GM18909 (cell line): Measurements from ENCODE around the gene WASHC4.

ENCODE experiments used
- ATAC-seq: cut with Tn5 transposase; IDR thresholded peaks from one replicate; pipeline ENCODE4 v1.9.1; 2021; ENCODE audit warnings: mild to moderate bottlenecking; ENCODE audit not compliant: unreplicated experiment, poor library complexity

WASHC4 gene, protein sequence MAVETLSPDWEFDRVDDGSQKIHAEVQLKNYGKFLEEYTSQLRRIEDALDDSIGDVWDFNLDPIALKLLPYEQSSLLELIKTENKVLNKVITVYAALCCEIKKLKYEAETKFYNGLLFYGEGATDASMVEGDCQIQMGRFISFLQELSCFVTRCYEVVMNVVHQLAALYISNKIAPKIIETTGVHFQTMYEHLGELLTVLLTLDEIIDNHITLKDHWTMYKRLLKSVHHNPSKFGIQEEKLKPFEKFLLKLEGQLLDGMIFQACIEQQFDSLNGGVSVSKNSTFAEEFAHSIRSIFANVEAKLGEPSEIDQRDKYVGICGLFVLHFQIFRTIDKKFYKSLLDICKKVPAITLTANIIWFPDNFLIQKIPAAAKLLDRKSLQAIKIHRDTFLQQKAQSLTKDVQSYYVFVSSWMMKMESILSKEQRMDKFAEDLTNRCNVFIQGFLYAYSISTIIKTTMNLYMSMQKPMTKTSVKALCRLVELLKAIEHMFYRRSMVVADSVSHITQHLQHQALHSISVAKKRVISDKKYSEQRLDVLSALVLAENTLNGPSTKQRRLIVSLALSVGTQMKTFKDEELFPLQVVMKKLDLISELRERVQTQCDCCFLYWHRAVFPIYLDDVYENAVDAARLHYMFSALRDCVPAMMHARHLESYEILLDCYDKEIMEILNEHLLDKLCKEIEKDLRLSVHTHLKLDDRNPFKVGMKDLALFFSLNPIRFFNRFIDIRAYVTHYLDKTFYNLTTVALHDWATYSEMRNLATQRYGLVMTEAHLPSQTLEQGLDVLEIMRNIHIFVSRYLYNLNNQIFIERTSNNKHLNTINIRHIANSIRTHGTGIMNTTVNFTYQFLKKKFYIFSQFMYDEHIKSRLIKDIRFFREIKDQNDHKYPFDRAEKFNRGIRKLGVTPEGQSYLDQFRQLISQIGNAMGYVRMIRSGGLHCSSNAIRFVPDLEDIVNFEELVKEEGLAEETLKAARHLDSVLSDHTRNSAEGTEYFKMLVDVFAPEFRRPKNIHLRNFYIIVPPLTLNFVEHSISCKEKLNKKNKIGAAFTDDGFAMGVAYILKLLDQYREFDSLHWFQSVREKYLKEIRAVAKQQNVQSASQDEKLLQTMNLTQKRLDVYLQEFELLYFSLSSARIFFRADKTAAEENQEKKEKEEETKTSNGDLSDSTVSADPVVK

DNA sequence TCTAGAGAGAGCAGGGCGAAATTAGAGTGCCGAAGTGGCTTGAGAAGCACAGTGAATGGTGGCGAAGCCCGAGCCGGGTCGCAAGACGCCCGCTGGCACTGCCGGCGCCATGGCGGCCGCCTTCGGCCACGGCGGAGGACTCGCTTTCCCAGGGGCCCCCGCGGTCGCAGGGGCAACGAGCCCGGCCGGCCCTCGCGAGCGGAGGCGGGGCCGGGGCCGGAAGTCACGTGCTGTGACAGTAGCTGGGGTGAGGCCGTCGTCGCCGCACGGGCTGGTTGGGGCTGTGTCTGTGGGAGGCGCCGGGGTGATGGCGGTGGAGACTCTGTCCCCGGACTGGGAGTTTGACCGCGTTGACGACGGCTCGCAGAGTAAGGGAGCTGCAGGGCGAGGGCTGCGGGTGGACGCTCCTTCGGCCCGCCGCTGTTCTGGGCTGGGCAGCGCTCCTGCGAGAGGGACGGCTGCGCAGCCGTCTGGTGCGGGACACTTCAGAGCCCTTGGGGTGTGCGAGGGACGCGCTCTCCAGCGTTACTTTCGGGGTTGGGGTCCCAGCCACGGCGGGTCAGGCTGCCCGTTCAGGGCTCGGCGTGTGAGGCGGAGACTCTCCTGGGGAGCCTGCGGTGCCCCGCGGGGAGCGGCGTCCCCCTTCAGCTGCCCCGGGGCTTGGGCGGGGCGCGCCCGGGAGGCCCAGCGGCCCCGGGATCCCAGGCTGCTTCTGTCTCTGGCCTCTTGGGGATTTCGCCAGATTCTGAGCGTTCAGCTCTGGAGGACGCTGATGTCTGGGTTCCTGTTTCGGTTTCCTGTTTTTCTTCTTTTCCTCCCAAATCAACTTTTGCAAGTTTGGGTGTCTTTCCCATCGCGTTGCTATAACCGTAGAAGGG lies at the start of gene WASHC4:
Gene WASHC4, plus strand, starts transcription at position 238 of the 878 bp plus-strand sequence. Its CDS starts 70 bp downstream, at position 308.
- ATAC-seq: peak; percentile 89

- ATAC-seq: no peak
Measured at GRCh38 chr12:105060715-105061378, 46.7 kb upstream of the WASHC4 start.

GRCh38 chr12:105064564-105065178 lies 42.9 kb upstream of the WASHC4 start:
- ATAC-seq: no peak

GRCh38 chr12:105067511-105068031 lies 40.0 kb upstream of the WASHC4 start:
- no peak for ATAC-seq

- no peak for ATAC-seq
Measured at GRCh38 chr12:105069936-105070702, 37.4 kb upstream of the WASHC4 start.

DNA sequence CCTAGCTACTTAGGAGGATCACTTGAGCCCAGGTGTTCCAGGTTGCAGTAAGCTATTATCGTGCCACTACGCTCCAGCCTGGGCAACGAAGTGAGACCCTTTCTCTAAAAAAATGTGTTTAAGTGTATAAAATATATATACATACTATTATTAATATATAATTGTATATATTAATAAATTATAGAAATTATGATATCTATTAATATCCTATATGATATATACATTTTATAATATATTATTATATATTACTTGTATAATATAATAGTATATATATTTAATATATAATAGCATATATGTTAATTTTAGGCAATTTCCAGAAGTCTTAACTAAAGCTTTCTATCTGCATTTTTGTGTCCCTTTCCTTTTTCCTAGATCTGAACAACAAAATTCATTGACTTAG lies 35.5 kb upstream of the WASHC4 start:
- ATAC-seq: no peak

DNA sequence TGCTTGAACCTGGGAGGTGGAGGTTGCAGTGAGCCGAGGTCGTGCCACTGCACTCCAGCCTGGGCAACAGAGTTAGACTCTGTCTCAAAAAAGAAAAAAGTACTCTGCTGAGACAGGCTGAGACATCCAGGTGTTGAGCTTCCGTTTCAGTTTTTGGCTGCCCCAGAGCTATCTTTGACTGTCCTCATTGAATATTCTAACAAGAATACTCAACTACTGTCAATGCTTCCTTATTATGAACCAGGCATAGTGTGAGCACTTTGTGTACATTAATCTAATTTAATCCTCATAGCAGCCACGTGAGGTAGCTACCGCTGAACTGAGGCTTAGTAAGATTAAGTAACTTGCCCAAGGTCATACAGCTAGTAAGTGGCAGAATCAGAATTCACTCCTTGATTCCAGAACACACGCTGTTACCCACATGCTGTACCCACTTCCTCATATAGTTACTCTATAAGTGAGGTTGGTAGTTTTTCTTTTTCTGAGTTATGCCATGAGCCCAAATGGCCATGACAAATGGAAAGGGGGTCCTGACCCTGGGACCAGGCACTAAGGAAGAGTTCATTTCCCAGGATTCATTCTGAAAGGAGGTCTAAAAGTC lies 34.5 kb upstream of the WASHC4 start:
- no peak for ATAC-seq

- ATAC-seq: no peak
Measured at GRCh38 chr12:105076098-105076497, 31.4 kb upstream of the WASHC4 start.

- ATAC-seq: no peak
Measured at GRCh38 chr12:105076913-105077312, 30.6 kb upstream of the WASHC4 start.

DNA sequence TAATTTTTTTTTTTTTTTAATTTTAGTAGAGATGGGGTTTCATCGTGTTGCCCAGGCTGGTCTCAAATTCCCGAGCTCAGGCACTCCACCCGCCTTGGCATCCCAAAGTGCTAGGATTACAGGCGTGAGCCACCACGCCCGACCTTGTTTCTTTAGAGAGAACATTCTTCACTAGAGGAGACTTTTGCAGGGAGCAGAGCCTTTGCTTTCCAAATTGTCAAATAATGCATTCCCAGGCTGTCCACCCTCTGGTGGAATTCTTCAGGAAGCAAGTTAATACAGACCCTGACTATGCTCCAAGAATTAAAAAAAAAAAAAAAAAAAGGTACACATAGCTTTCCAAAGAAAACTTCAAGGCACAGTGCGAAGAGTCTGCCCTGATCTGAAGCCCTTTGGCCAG lies 30.1 kb upstream of the WASHC4 start:
- no peak for ATAC-seq

DNA sequence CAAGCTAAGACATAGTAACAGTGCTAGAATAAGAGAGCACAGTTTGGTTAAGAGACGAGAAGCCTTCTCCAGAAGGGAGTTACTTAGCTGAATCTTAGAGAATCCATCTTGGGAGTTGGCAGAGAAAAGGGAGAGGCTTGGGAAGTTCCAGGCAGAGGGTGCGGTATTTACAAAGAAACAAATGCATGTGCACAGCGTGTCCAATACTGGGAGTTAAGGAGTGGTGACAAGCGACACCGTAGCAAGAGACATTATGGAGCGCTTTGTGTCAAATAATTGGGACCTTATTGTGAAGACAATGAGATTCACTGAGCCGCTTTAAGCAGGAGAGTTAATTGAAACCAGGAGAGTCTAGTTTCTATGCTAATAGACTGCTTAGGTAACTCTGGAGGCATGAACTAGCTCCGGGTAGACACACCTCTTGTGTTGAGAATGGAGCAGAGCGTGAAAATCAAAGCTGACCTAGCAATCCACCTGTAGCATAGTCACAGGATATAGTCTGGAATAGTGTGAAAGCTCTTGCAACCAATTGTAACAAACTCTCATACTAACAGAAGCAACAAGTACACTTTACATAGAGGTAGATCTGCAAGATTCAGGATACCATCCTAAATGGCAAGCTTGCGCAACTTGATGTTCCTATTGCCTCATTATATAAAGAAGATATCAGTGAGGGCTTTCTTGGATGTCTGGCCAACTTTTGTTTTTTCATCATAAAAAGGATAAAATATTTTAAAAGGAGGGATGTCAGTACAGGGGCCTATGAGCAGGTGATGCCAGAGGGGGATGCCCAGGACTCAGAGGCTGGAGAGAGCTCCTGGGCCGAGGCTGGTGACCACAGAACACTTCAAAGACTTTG lies 28.6 kb upstream of the WASHC4 start:
- ATAC-seq: no peak

- no peak for ATAC-seq
Measured at GRCh38 chr12:105083031-105083430, 24.5 kb upstream of the WASHC4 start.

- peak; percentile 15 for ATAC-seq
Measured at GRCh38 chr12:105083551-105084105, 23.9 kb upstream of the WASHC4 start.

DNA sequence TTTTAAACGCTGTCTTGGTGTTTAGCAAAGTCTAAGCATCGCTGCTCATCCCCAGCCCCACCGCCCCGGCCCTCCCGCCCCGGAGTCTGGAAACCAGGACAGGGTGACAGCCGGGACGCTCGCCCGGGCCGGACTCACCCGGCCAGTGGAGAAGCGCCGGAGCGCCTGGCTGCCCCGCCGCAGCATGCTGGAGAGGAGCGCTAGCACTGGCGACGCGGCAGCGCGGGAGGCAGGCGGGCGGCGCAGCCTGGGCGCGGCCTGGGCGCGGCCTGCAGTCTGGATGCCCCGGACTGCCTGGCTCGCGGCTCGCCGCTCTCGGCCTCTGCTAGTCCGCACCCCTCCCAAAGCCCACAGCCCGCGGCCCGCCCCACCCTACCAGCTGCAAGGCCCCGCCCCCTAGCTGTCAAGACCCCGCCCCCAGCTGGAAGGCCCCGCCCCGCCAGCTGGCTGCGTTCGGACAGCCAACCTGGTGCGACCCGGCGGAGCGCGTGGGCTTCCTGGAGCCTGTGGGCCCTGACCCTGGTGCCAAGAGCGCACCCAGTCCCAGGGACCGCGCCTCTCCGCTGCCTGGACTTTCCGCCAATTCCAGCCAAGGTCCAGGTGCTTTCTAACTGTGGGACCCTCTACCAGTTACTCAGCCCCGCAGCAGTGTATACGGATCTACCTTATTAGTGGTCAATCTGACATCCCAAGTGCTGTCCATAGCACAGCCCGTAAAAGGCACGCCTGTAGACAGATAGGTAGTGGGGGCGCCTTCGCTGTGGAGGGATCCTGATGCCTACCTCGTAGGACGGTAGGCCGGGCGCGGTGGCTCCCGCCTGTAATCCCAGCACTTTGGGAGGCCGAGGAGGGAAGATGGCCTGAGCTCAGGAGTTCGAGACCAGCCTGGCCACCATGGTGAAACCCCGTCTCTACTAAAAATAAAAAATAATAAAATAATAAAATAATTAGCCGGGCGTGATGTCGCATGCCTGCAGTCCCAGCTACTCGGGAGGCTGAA lies 23.0 kb upstream of the WASHC4 start, which contains the start of gene ALDH1L2:
Gene ALDH1L2, minus strand, starts transcription at position 208 of the 1,000 bp plus-strand sequence. Its CDS starts 22 bp downstream, at position 186.
- ATAC-seq: peak; percentile 85

DNA sequence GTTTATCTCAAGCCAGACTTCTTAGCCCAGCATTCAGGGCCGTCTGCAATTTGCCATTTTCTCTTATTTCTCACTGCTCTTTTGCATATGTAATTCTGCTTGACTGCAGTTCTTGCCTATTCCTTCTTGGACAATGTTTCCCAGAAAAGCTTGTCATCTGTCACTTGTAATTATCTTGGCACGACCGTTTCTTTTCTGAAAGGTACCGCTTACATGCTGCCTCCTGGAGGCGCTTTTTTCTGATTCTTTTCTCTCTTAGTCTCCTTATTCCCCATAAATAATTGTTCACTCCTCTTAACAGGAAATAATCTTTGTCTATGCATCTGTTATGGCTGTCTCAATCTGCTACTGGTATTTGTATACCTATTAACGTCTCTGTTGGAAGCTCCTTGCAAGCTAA lies 22.0 kb upstream of the WASHC4 start:
- no peak for ATAC-seq
